Mucosa of stomach (tissue), 1 donor: Measurements from ENCODE around the gene TLCD2.
A peak's percentile ranks its signal among the peaks of the same experiment; 100 is the strongest.

Experiments
- H3K27me3 ChIP-seq: one replicate; pipeline ENCODE4 v1.7.0; 2013; ENCODE audit warnings: mild to moderate bottlenecking, low read length; ENCODE audit not compliant: control insufficient read depth, insufficient read depth
- H3K36me3 ChIP-seq: one replicate; pipeline ENCODE4 v1.7.0; 2013; ENCODE audit warnings: low read length; ENCODE audit not compliant: control insufficient read depth, insufficient read depth
- H3K4me1 ChIP-seq: one replicate; pipeline ENCODE4 v1.7.0; 2013; ENCODE audit warnings: mild to moderate bottlenecking, low read length; ENCODE audit not compliant: control insufficient read depth, insufficient read depth
- H3K4me3 ChIP-seq: one replicate; pipeline ENCODE4 v1.7.0; 2013; ENCODE audit warnings: low read length
- H3K9ac ChIP-seq: one replicate; pipeline ENCODE4 v1.7.0; 2013; ENCODE audit warnings: mild to moderate bottlenecking, low read length, moderate library complexity
- H3K9me3 ChIP-seq: one replicate; pipeline ENCODE4 v1.7.0; 2013; ENCODE audit warnings: mild to moderate bottlenecking, low read length, moderate library complexity; ENCODE audit not compliant: control insufficient read depth
- donor health status: Pancreatic carcinoma.

TLCD2 gene

GRCh38 chr17:1709971-1710806 is at the start of gene TLCD2:
Gene TLCD2, minus strand, starts transcription at chr17:1710377. Its CDS starts 135 bp downstream, at chr17:1710242.
- H3K4me3 ChIP-seq = peak within 1 kb of the TSS; percentile 29
- peaks cover 16% of the 10 kb centered on the region for H3K36me3 ChIP-seq
- H3K4me1 ChIP-seq = peaks cover 47% of the 10 kb centered on the region
- H3K9ac ChIP-seq = peak within 1 kb of the TSS; percentile 81
- no peaks in the 10 kb centered on the region for H3K9me3 ChIP-seq
- no peaks in the 10 kb centered on the region for H3K27me3 ChIP-seq

DNA sequence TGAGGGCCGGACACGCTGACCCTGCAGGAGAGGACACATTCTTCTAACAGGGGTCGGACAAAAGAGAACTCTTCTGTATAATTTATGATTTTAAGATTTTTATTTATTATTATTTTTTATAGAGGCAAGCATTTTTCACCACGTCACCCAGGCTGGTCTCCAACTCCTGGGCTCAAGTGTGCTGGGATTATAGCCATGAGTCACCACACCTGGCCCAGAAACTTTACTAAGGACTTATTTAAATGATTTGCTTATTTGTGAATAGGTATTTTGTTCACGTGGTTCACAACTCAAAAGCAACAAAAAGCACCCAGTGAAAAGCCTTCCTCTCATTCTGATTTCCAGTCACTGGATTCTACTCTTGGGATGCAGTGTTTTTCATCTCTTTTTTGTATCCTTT is 49.4 kb upstream of the TLCD2 start:
- Histone ChIP-seq H3K9ac (no peak overlapping the region), H3K27me3 (peaks cover 5% of the 10 kb centered on the region), H3K9me3 (no peaks in the 10 kb centered on the region), H3K4me1 (peaks cover 20% of the 10 kb centered on the region), H3K4me3 (no peak overlapping the region), H3K36me3 (no peaks in the 10 kb centered on the region)

DNA sequence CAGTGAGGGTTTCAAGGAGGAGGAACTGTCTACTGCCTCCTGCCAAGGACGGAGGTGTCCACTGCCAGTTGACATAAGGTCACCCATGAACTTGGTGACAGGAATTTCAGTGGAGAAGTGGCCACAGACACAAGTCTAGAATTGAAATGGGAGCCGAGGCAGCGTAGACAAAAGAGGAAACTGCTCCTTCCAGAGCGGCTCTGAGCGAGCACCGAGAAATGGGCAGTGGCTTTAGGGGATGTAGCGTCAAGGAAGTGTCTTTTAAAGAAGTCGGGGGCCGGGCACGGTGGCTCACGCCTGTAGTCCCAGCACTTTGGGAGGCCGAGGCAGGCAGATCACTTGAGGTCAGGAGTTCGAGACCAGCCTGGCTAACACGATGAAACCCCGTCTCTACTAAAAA is 48.6 kb upstream of the TLCD2 start:
- Histone ChIP-seq H3K9me3 (no peaks in the 10 kb centered on the region), H3K4me3 (no peak overlapping the region), H3K9ac (no peak overlapping the region), H3K27me3 (peaks cover 5% of the 10 kb centered on the region), H3K36me3 (no peaks in the 10 kb centered on the region), H3K4me1 (peaks cover 12% of the 10 kb centered on the region)

DNA sequence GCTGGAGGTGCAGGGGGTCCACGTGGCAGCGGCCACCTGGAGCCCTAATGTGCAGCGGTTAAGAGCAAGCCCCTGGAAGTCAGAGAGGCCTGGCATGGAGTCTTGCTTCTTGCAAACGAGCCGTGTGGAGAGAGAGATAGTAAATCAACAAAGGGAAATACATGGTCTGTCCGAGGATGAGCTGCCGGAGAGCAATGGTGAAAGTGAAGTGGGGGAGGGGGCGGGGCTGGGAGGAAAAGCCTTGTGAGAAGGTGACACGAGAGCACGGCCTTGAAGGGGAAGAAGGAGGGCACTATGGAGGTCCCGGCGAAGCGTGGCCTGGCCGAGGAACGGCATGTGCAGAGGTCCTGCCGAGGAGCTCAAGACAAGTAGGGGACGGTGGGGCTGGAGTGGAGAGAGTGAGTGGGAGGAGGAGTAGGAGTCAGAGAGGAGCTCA is 45.7 kb upstream of the TLCD2 start:
- Histone ChIP-seq H3K36me3 (no peaks in the 10 kb centered on the region), H3K27me3 (peaks cover 5% of the 10 kb centered on the region), H3K4me3 (no peak overlapping the region), H3K4me1 (peaks cover 6% of the 10 kb centered on the region), H3K9ac (no peak overlapping the region), H3K9me3 (no peaks in the 10 kb centered on the region)

GRCh38 chr17:1755252-1755826 is 45.2 kb upstream of the TLCD2 start:
- peaks cover 6% of the 10 kb centered on the region for H3K4me1 ChIP-seq
- H3K4me3 ChIP-seq = no peak overlapping the region
- H3K9ac ChIP-seq = no peak overlapping the region
- H3K9me3 ChIP-seq = no peaks in the 10 kb centered on the region
- no peaks in the 10 kb centered on the region for H3K36me3 ChIP-seq
- H3K27me3 ChIP-seq = peaks cover 5% of the 10 kb centered on the region

DNA sequence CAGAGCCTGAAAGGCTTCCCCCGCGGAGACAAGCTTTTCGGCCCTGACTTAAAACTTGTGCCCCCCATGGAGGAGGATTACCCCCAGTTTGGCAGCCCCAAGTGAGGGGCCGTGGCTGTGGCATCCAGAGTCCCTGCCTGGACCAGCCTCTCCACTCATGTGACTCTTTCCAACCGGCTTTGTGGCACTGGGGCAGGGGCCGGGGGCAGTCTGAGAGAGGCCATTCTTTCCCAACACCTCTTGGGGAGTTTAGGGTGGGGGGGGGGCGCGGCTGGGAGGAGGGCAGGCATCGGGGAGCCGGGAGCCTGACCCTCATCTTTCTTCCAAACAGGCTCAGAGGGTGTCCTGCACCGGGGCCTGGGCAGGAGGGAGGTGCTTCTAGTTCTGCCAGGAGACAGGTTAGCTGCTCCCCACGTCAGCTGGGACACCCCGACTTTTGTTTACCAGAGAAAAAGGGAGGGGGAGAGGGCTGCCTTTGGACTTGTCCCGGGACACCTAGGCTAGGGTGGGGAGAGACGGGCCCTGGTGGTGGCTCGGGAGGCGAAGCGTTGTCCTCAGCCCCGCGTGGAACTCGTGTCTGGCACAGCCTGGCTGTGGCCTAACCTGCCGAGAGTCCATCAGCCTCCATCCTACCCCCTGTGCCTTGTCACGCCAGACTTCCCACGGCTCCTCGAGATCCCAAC is 44.4 kb upstream of the TLCD2 start:
- Histone ChIP-seq H3K4me3 (no peak overlapping the region), H3K9ac (no peak overlapping the region), H3K27me3 (peaks cover 5% of the 10 kb centered on the region), H3K4me1 (peaks cover 6% of the 10 kb centered on the region), H3K36me3 (no peaks in the 10 kb centered on the region), H3K9me3 (no peaks in the 10 kb centered on the region)

DNA sequence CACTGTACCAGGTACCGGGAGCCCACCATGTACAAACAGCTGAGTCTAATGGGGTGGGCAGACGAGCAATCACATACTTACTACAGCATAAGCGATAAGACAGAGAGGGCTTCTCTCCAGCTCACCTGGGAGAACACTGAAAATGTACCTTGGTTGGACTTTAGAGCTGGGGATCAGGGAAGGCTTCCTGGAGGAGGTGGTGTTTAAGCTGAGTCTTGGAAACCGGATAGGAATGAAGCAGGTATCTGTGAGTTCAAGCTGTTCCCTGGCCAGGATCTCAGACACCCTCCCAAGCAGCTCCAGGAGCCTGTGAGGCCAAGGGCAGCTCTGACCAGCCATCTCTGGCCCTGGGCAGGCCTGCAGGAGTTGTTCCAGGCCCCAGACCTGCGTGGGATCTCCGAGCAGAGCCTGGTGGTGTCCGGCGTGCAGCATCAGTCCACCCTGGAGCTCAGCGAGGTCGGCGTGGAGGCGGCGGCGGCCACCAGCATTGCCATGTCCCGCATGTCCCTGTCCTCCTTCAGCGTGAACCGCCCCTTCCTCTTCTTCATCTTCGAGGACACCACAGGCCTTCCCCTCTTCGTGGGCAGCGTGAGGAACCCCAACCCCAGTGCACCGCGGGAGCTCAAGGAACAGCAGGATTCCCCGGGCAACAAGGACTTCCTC is 43.7 kb upstream of the TLCD2 start:
- no peak overlapping the region for H3K4me3 ChIP-seq
- H3K36me3 ChIP-seq = no peaks in the 10 kb centered on the region
- no peaks in the 10 kb centered on the region for H3K9me3 ChIP-seq
- no peak overlapping the region for H3K9ac ChIP-seq
- H3K27me3 ChIP-seq = peaks cover 5% of the 10 kb centered on the region
- H3K4me1 ChIP-seq = peaks cover 6% of the 10 kb centered on the region

DNA sequence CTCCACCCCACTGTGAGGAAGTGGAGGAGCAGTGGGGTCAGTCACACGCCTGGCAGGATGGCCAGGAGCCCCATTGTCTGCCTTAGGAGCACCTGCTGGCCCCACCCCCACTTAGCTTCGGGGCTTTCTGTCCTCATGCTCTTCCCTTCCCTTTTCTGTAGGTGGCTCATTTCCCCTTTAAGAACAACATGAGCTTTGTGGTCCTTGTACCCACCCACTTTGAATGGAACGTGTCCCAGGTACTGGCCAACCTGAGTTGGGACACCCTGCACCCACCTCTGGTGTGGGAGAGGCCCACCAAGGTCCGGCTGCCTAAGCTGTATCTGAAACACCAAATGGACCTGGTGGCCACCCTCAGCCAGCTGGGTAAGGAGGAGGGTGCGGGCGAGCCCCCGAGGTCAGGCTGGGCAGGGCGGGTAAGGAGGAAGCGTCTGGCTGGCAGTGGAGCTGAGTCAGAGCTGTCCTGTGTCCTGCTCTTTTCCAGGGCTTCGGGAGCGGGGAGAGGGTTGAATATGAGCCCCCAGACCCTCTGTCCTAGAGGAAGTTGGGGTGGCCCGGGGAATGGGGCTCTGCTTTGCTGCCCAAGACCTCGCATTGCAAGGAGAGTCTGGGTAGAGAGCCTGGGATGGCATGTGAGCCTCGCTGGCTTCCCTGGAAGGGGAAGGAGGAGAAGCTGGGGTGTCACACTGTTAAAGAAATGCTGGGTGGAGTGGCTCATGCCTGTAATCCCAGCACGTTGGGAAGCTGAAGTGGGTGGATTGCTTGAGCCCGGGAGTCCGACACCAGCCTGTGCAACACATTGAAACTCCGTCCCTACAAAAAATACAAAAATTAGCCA is 42.5 kb upstream of the TLCD2 start:
- no peak overlapping the region for H3K9ac ChIP-seq
- H3K4me1 ChIP-seq = peaks cover 6% of the 10 kb centered on the region
- no peak overlapping the region for H3K4me3 ChIP-seq
- peaks cover 5% of the 10 kb centered on the region for H3K27me3 ChIP-seq
- no peaks in the 10 kb centered on the region for H3K36me3 ChIP-seq
- no peaks in the 10 kb centered on the region for H3K9me3 ChIP-seq

DNA sequence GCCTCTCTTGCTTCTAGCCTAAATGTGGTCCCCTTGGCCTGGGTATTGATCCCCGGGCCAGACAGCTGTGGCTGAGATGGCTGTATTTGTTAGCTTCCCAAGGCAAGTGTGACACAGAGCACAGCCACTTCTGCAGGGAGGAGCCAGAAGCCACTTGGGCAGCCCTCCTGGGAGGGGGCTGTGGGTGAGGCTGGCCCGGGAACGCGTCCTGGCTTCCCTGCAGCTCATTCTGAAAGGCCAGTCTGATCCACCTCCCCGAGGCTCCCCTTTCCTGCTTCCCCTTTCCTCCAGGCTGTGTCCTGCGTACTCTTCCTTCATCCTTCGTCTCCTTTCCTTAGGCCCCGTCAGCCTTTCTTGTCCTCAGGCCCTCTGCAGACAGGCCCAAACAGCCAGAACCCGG is 40.5 kb upstream of the TLCD2 start:
- no peaks in the 10 kb centered on the region for H3K36me3 ChIP-seq
- H3K4me1 ChIP-seq = peaks cover 11% of the 10 kb centered on the region
- H3K9me3 ChIP-seq = no peaks in the 10 kb centered on the region
- H3K4me3 ChIP-seq = no peak overlapping the region
- H3K27me3 ChIP-seq = peaks cover 5% of the 10 kb centered on the region
- H3K9ac ChIP-seq = no peak overlapping the region

- Histone ChIP-seq H3K36me3 (no peaks in the 10 kb centered on the region), H3K4me1 (peaks cover 7% of the 10 kb centered on the region), H3K9me3 (no peaks in the 10 kb centered on the region), H3K9ac (no peak overlapping the region), H3K4me3 (no peak overlapping the region), H3K27me3 (no peaks in the 10 kb centered on the region)
Measured at GRCh38 chr17:1746975-1747543, 36.9 kb upstream of the TLCD2 start.

GRCh38 chr17:1745513-1746020 is 35.4 kb upstream of the TLCD2 start:
- Histone ChIP-seq H3K27me3 (no peaks in the 10 kb centered on the region), H3K36me3 (no peaks in the 10 kb centered on the region), H3K9ac (no peak overlapping the region), H3K9me3 (no peaks in the 10 kb centered on the region), H3K4me3 (no peak overlapping the region), H3K4me1 (peaks cover 6% of the 10 kb centered on the region)
